GM12874 (cell line): ENCODE results near the gene ERVFRD-1.

Experiments used
- CTCF ChIP-seq: IDR thresholded peaks from 2 replicates; pipeline ENCODE4 v1.5.1; 2011; ENCODE audit warnings: low read depth, mild to moderate bottlenecking, control low read depth, low read length, moderate library complexity; ENCODE audit not compliant: insufficient read depth

The ERVFRD-1 gene

GRCh38 chr6:11110921-11111768 lies at the start of gene ERVFRD-1:
TSS of gene ERVFRD-1 (minus strand) at chr6:11111725. CDS start at chr6:11105310, 6,415 bp downstream.
- no peak for TF ChIP-seq CTCF

- TF ChIP-seq CTCF: no peak
These were observed 48.7 kb upstream of the ERVFRD-1 start for GRCh38 chr6:11160199-11160598.

- no peak for TF ChIP-seq CTCF
These were observed 44.1 kb upstream of the ERVFRD-1 start for GRCh38 chr6:11155589-11155988.

- TF ChIP-seq CTCF: no peak
These were observed 41.9 kb upstream of the ERVFRD-1 start for GRCh38 chr6:11153447-11153846.

- no peak for TF ChIP-seq CTCF
These were observed 41.1 kb upstream of the ERVFRD-1 start for GRCh38 chr6:11152581-11152980.

GRCh38 chr6:11151488-11151887 lies 40.0 kb upstream of the ERVFRD-1 start:
- no peak for TF ChIP-seq CTCF

GRCh38 chr6:11149551-11149950 lies 38.0 kb upstream of the ERVFRD-1 start:
- TF ChIP-seq CTCF: no peak
